ENCODE results near the gene SLC35F4.

DNA sequence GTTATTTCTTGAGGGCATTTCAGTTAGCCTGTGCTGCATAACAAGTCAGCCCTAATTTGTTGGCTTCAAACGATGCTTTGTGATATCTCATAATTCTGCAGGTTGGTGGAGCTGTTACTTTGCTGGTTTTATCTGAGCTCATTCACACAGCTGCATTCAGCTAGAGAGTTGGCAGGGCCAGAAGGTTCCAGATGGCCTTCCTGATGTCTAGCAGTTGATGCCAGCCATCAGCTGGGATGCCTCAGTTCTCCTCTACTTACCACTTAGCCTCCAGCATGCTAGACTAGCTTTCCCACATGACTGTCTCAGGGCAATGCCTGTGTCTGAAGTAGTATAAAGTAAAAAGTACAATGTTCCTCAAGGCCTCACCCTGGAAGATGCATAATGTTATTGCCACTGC is 130.6 kb downstream of the SLC35F4 start:
- TF ChIP-seq, protein P1, sequence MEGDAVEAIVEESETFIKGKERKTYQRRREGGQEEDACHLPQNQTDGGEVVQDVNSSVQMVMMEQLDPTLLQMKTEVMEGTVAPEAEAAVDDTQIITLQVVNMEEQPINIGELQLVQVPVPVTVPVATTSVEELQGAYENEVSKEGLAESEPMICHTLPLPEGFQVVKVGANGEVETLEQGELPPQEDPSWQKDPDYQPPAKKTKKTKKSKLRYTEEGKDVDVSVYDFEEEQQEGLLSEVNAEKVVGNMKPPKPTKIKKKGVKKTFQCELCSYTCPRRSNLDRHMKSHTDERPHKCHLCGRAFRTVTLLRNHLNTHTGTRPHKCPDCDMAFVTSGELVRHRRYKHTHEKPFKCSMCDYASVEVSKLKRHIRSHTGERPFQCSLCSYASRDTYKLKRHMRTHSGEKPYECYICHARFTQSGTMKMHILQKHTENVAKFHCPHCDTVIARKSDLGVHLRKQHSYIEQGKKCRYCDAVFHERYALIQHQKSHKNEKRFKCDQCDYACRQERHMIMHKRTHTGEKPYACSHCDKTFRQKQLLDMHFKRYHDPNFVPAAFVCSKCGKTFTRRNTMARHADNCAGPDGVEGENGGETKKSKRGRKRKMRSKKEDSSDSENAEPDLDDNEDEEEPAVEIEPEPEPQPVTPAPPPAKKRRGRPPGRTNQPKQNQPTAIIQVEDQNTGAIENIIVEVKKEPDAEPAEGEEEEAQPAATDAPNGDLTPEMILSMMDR (conservative IDR thresholded peaks at IDR 0.05; ENCODE audit: low read length), result no peak
- TF ChIP-seq EZH2phosphoT487 (IDR thresholded peaks at IDR 0.05; ENCODE audit: borderline replicate concordance), result no peak
